Measurements from ENCODE around the gene TPRG1. TPM values are rescaled to one million over a fixed set of nuclear protein-coding genes. Genes with fewer than 3 reads are reported as not detected.

Gene TPRG1
- total RNA-seq, 1 donor from 2014 or later: 23.4 TPM

DNA sequence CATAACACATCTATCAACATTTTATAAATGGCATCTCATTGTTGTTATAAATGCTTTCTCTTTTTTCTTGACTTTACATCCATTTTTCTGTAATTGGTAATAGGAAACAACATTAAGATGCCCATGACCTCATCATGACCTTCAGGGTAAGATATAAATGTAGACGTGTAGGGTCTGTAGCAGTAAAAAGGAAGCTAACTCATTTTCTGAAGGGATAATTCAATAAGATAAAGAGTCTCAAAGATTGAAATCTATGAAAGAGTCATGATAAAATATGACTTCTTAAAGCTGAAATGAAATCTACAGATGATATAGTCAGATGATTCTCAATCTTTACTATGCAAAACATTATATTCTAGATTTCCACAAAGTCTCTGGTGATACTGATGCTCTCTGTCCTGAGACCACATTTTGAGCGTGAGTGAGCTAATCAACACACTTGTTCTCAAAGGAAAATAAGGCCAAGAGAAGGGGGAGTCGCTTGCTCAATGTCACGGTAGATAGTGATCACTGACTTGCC is 38.5 kb downstream of the TPRG1 start:
- H3K27me3 ChIP-seq (ENCODE audit: low read depth): no peaks in the 10 kb centered on the region
- H3K27ac ChIP-seq: no peak overlapping the region
- no peaks in the 10 kb centered on the region for H3K9me3 ChIP-seq
- ATAC-seq (no peak), DNase-seq (no peak)
- H3K36me3 ChIP-seq: peaks cover 3% of the 10 kb centered on the region
- no peak overlapping the region for H3K4me3 ChIP-seq
- no peaks in the 10 kb centered on the region for H3K4me1 ChIP-seq
- intact Hi-C loops (cut with DNase I): no loop called here
- TF ChIP-seq, protein P1, sequence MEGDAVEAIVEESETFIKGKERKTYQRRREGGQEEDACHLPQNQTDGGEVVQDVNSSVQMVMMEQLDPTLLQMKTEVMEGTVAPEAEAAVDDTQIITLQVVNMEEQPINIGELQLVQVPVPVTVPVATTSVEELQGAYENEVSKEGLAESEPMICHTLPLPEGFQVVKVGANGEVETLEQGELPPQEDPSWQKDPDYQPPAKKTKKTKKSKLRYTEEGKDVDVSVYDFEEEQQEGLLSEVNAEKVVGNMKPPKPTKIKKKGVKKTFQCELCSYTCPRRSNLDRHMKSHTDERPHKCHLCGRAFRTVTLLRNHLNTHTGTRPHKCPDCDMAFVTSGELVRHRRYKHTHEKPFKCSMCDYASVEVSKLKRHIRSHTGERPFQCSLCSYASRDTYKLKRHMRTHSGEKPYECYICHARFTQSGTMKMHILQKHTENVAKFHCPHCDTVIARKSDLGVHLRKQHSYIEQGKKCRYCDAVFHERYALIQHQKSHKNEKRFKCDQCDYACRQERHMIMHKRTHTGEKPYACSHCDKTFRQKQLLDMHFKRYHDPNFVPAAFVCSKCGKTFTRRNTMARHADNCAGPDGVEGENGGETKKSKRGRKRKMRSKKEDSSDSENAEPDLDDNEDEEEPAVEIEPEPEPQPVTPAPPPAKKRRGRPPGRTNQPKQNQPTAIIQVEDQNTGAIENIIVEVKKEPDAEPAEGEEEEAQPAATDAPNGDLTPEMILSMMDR (IDR thresholded peaks at IDR 0.05): no peak

DNA sequence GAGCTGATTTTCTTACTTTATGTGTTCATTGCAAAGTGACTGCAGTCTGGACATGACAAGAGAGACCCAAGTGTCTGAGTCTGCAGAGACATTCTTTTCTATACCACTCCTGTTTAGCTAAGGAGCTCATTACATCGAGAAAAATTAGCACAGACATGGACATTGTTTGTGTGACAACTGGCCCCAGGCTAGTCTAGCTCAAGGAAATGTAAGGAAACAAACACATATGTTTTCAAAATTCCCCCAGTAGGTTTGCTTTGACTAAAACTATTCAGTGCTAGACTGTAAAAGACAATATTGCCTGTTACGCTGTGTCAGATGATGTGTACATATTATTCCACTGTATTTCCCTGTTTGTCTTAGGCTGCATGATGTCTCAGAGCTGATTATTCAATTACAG is 40.9 kb downstream of the TPRG1 start:
- DNase-seq (no peak), ATAC-seq (no peak)
- no peaks in the 10 kb centered on the region for H3K27me3 ChIP-seq (ENCODE audit: low read depth)
- H3K4me3 ChIP-seq: no peak overlapping the region
- TF ChIP-seq, protein P1 (IDR thresholded peaks at IDR 0.05): no peak
- H3K36me3 ChIP-seq: peaks cover 3% of the 10 kb centered on the region
- no peak overlapping the region for H3K27ac ChIP-seq
- H3K9me3 ChIP-seq: no peaks in the 10 kb centered on the region
- H3K4me1 ChIP-seq: no peaks in the 10 kb centered on the region
- intact Hi-C loops (cut with DNase I): no loop called here

DNA sequence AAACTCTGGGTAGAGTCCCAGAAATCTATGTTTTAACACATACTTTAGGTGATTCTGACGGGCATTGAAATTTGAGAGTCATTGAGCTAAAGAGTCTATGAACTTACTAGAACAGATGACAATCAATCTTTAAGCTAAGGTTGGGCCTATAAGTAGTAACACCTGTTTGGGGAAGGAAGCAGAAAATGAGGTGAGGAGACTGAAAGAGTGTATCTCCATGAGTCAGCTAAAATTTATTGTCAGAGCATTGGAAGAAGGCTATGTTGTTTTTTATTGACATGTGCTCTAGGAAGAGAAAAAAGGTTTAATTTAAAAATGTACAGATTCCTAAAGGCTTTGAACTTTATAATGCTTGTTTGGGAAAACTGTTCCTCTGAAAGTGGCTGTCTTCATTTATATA is 42.9 kb downstream of the TPRG1 start:
- no peaks in the 10 kb centered on the region for H3K4me1 ChIP-seq
- no peak for ATAC-seq
- H3K27ac ChIP-seq: no peak overlapping the region
- intact Hi-C loops (cut with DNase I): no loop called here
- TF ChIP-seq, protein P1 (IDR thresholded peaks at IDR 0.05): no peak
- no peak for DNase-seq
- no peak overlapping the region for H3K4me3 ChIP-seq
- H3K27me3 ChIP-seq (ENCODE audit: low read depth): no peaks in the 10 kb centered on the region
- no peaks in the 10 kb centered on the region for H3K36me3 ChIP-seq
- no peaks in the 10 kb centered on the region for H3K9me3 ChIP-seq

DNA sequence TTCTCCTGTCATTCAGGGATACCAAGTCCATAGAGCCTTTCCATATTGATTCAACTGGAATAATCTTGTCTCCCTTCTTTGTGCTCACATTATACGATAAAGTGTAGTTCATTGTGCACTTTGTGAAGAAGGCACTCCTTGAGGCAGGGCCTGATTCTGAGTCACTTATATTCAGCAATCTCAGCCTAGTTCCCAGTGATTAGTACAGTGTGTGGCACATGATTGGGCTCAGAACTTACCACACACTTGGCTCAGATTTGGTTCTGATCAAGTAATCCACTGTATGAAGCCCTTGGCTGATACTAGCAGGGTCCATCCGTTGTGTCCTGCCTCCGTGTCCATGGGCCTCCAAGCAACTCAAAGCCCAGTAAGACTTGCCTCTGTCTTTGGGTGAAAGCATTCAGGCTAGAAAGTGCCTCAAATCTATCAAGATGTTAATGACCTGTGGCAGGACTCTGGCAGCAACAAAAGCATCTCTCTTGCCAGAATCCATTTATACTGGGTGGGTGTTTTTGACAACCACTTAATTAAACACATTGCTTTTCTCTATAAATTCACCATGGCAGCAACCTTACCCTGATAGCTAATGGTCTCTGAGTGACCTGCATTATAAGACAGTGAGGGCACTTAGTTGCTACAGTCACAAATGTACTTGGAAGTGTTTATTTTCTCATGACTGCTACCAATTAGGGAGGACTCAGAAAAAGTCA is 51.3 kb downstream of the TPRG1 start:
- no peaks in the 10 kb centered on the region for H3K27me3 ChIP-seq (ENCODE audit: low read depth)
- intact Hi-C loops (cut with DNase I): no loop called here
- H3K4me3 ChIP-seq: no peak overlapping the region
- no peaks in the 10 kb centered on the region for H3K4me1 ChIP-seq
- no peak for DNase-seq
- H3K36me3 ChIP-seq: no peaks in the 10 kb centered on the region
- no peak for ATAC-seq
- TF ChIP-seq, protein P1 (IDR thresholded peaks at IDR 0.05): no peak
- H3K9me3 ChIP-seq: no peaks in the 10 kb centered on the region
- H3K27ac ChIP-seq: no peak overlapping the region

DNA sequence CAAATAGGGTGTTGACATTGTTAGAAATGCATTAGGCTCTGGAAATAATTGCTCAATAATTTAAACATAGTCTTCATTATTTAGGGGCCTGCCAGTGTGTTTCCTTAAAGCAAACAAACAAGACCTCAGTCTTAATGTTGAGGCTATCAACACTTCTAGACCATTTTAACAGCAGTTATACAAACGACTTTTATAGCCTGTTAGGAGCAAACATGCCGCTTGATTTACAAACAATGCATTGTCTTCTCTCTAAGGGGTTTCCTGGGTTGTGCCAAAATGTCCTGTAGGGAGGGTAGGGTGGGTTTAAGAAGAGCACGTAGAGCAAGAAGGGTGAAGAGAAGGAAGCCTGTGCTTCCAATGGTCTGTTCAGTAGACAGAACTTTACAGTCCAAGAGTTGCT is 53.7 kb downstream of the TPRG1 start:
- TF ChIP-seq, protein P1 (IDR thresholded peaks at IDR 0.05): no peak
- no peak overlapping the region for H3K27ac ChIP-seq
- no peak for DNase-seq
- ATAC-seq: no peak
- no peaks in the 10 kb centered on the region for H3K4me1 ChIP-seq
- H3K4me3 ChIP-seq: no peak overlapping the region
- intact Hi-C loops (cut with DNase I): no loop called here
- H3K27me3 ChIP-seq (ENCODE audit: low read depth): no peaks in the 10 kb centered on the region
- H3K36me3 ChIP-seq: no peaks in the 10 kb centered on the region
- no peaks in the 10 kb centered on the region for H3K9me3 ChIP-seq
